GM12878 (cell line): Measurements from ENCODE around the gene YIF1A. TPM values are rescaled to one million over a fixed set of nuclear protein-coding genes. Genes with fewer than 3 reads are reported as not detected.

ENCODE experiments used
- ATAC-seq: fragments of 200-7000 bp; cut with Tn5 transposase; 3 replicates; pipeline ENCODE4 v1.9.1; 2020; ENCODE audit warnings: mild to moderate bottlenecking, moderate library complexity
- BruUV-seq: library from RNA; stranded (reverse); fragments of 400-500 nt; replicated peaks from 2 replicates; lab custom pipeline; 2021; lab: Mats Ljungman, UMichigan
- CTCF ChIA-PET: fragments of 300-600 bp; sonication (Branson Sonifier 250); formaldehyde crosslinking; extraction: SDS; loops from one replicate; lab custom pipeline; 2021; ENCODE audit warnings: inconsistent platforms; lab: Yijun Ruan, JAX
- POLR2A ChIA-PET: fragments of 350-600 bp; formaldehyde crosslinking; extraction: SDS; loops from one replicate; lab custom pipeline; 2021; ENCODE audit warnings: inconsistent platforms; lab: Charles Lee
- RAD21 ChIA-PET: fragments of 300-600 bp; sonication (Branson Sonifier 250); formaldehyde crosslinking; loops from one replicate; lab custom pipeline; 2023; ENCODE audit warnings: antibody characterized with exemption; ENCODE audit not compliant: unreplicated experiment; lab: Charles Lee
- SMC1A ChIA-PET: fragments of 300-600 bp; sonication (Branson Sonifier 250); formaldehyde crosslinking; loops from one replicate; lab custom pipeline; 2023; ENCODE audit not compliant: unreplicated experiment, uncharacterized antibody; lab: Charles Lee
- DNase-seq: peaks from one replicate; pipeline ENCODE4 v3.0.0-alpha.2; 2011; ENCODE audit warnings: low read depth, low spot score
- FAIRE-seq: peaks from 3 replicates; lab custom pipeline; 2011; peaks lifted over from hg19 to GRCh38; lab: Jason Lieb, UNC
- H2AFZ ChIP-seq: 2 replicates; pipeline ENCODE4 v1.6.0; 2011; ENCODE audit warnings: low read depth, low read length, control low read depth; ENCODE audit not compliant: control insufficient read depth
- H3K27ac ChIP-seq: 2 replicates; pipeline ENCODE4 v1.5.1; 2011; ENCODE audit warnings: control low read depth; ENCODE audit not compliant: control insufficient read depth, insufficient read depth
- H3K27me3 ChIP-seq, 2 experiments: replicated peaks in 1 of 2; 2 replicates each; pipeline versions ENCODE4 v1.6.0 to v1.6.1; 2011; ENCODE audit warnings: low read length in 1 of 2; ENCODE audit not compliant: control insufficient read depth in 2 of 2, insufficient read depth in 2 of 2
- H3K36me3 ChIP-seq, 2 experiments: 2 replicates each; pipeline ENCODE4 v1.5.1; 2011; ENCODE audit warnings: low read length in 1 of 2; ENCODE audit not compliant: control insufficient read depth in 2 of 2, insufficient read depth in 2 of 2
- H3K4me1 ChIP-seq: 2 replicates; pipeline ENCODE4 v1.6.1; 2011; ENCODE audit warnings: mild to moderate bottlenecking, low read length, moderate library complexity, mixed read lengths; ENCODE audit not compliant: control insufficient read depth, insufficient read depth
- H3K4me2 ChIP-seq: 2 replicates; pipeline ENCODE4 v1.6.0; 2011; ENCODE audit warnings: control low read depth; ENCODE audit not compliant: control insufficient read depth, insufficient read depth
- H3K4me3 ChIP-seq: fragments of 200-600 bp; sonication (generic); 2 replicates; pipeline ENCODE4 v1.5.1; 2016
- H3K79me2 ChIP-seq: 2 replicates; pipeline ENCODE4 v1.6.0; 2011; ENCODE audit warnings: low read length; ENCODE audit not compliant: control insufficient read depth, insufficient read depth
- H3K9ac ChIP-seq: 2 replicates; pipeline ENCODE4 v1.8.0; 2011; ENCODE audit warnings: low read length, control low read depth, mixed read lengths; ENCODE audit not compliant: control insufficient read depth, insufficient read depth
- H3K9me3 ChIP-seq: replicated peaks from 3 replicates; pipeline ENCODE4 v1.5.1; 2011; ENCODE audit warnings: mild to moderate bottlenecking, low read length; ENCODE audit not compliant: control insufficient read depth, insufficient read depth
- H4K20me1 ChIP-seq: 2 replicates; pipeline ENCODE4 v1.6.0; 2011; ENCODE audit not compliant: control insufficient read depth, insufficient read depth
- CHD2 ChIP-seq: IDR thresholded peaks from 2 replicates; pipeline ENCODE4 v1.6.1; 2011; ENCODE audit warnings: low read depth, low read length, improper control_type of control experiment, borderline replicate concordance
- MTA3 ChIP-seq: IDR thresholded peaks from 2 replicates; pipeline ENCODE4 v1.6.1; 2012; ENCODE audit warnings: low read length, inconsistent platforms, borderline replicate concordance
- NFXL1 ChIP-seq: fragments of 450-650 bp; IDR thresholded peaks from 2 replicates; pipeline ENCODE4 v1.6.1; 2017; ENCODE audit warnings: antibody characterized with exemption, mild to moderate bottlenecking, borderline replicate concordance
- NR2C2 ChIP-seq: IDR thresholded peaks from 2 replicates; pipeline ENCODE4 v1.6.1; 2011; ENCODE audit warnings: borderline replicate concordance, low read depth; ENCODE audit not compliant: control insufficient read depth, insufficient read length
- WGBS: methylation state at CpG from one replicate; pipeline ENCODE4 v1.1.6; 2016; ENCODE audit warnings: low lambda C conversion rate; ENCODE audit not compliant: insufficient replicate concordance, insufficient coverage; ENCODE audit errors: missing lambda C conversion rate; 5-methylcytosine and 5-hydroxymethylcytosine counted together
- in situ Hi-C: fragments of 300-500 bp; cut with MboI; formaldehyde crosslinking; loops from 9 replicates; pipeline ENCODE4 v1.14.3; 2018; ENCODE audit warnings: mixed read lengths
- intact Hi-C: fragments of 100-400 bp; cut with micrococcal nuclease; formaldehyde crosslinking; loops from one replicate; pipeline ENCODE4 v1.14.2; 2022; ENCODE audit not compliant: unreplicated experiment
- polyA plus RNA-seq, 11 experiments: library from polyadenylated mRNA; depleted of rRNA in 4 of 11; unstranded in 6 of 11; stranded (reverse) in 5 of 11; fragments of >200 nt; fragmentation: Nextera tagmentation in 4 of 11; fragmentation: Illumina TruSeq in 1 of 11; extraction: Ambion mirVana in 4 of 11; extraction: Trizol in 1 of 11; gene quantifications; 1 replicate in 1 of 11; 2 replicates in 10 of 11; pipeline versions ENCODE4 v1.2.1 to v1.2.3, GENCODE V29; 2011 to 2016; ENCODE audit warnings: inconsistent platforms in 2 of 11, missing spikeins in 2 of 11, low read depth in 1 of 11
- total RNA-seq, 4 experiments: library from RNA; depleted of rRNA in 3 of 4; stranded (reverse); fragments of >200 nt in 3 of 4; fragmentation: Illumina TruSeq in 1 of 4; extraction: Trizol in 1 of 4; gene quantifications; 2 replicates each; pipeline versions ENCODE4 v1.2.1 to v1.2.3, GENCODE V29; 2013 to 2021
- TF ChIP-seq, protein P1 (sequence below), 3 experiments: IDR thresholded peaks in 2 of 3; conservative IDR thresholded peaks in 1 of 3; 2 replicates each; pipeline ENCODE4 v1.5.1; 2011; ENCODE audit warnings: low read depth in 3 of 3, low read length in 3 of 3, mild to moderate bottlenecking in 3 of 3, control low read depth in 2 of 3, moderate library complexity in 2 of 3, inconsistent platforms in 1 of 3, mixed read lengths in 1 of 3; ENCODE audit not compliant: control insufficient read depth in 2 of 3, insufficient read depth in 1 of 3; ENCODE audit errors: extremely low read depth in 1 of 3
- TF ChIP-seq, protein P2 (sequence below): IDR thresholded peaks from 2 replicates; pipeline ENCODE4 v1.6.1; 2011; ENCODE audit warnings: borderline replicate concordance, low read depth, mild to moderate bottlenecking, moderate library complexity, low read length; ENCODE audit not compliant: insufficient read depth, poor library complexity, severe bottlenecking

The YIF1A gene
- total and polyA plus RNA-seq, 10 of the 15 experiments (the other 5 are each of a cell fraction or from before 2014, with no cell fraction given): 6.6 to 128 (median 71.7) TPM

DNA sequence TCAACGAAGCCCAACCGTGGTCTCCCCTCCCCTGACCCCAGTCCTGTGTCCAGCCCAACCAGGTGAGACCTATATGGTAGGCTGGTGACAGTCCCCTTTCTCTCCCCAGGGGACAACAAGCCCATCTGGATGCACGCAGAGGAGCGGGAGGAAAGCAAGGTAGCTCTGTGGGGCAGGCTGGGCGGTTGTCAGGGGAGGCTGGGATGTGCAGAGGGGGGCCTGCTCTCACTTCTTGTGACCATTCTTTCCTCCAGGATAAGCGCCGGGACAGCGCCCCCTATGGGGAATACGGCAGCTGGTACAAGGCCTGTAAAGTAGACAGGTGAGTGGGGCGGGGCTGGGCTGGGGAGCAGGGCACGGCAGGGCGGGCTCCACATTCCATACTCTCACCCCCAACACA is 24.0 kb downstream of the YIF1A start:
- H3K4me1 ChIP-seq: peaks cover 10% of the 10 kb centered on the region
- ChIA-PET POLR2A (no interaction called here), SMC1A (interaction anchor here (0.5 kb wide), 1 partner anchor 169 kb away, joined by 3 read pairs; no protein-coding TSS in a partner anchor), RAD21 (no interaction called here), CTCF (interaction anchor here (0.6 to 0.7 kb wide), 3 partner anchors 19 to 482 kb away, joined by 3 read pairs; partner anchors contain the start of gene YIF1A)
- in situ Hi-C loops: no loop called here
- H3K36me3 ChIP-seq: peaks cover 11 to 33% of the 10 kb centered on the region in 2 experiments
- 79% methylated on average over 12 of the region's 12 CpGs for WGBS
- no peak overlapping the region for H3K27ac ChIP-seq
- no peaks in the 10 kb centered on the region for H3K9me3 ChIP-seq
- intact Hi-C loops: no loop called here
- no peak overlapping the region for H2AFZ ChIP-seq
- ATAC-seq (no peak), FAIRE-seq (no peak), DNase-seq (no peak)
- no peak overlapping the region for H3K4me2 ChIP-seq
- H4K20me1 ChIP-seq: no peaks in the 10 kb centered on the region
- peaks cover 14% of the 10 kb centered on the region for H3K79me2 ChIP-seq
- no peak overlapping the region for H3K9ac ChIP-seq
- BruUV-seq: no TSS peak
- no peak for TF ChIP-seq MTA3
- no peak for TF ChIP-seq NR2C2
- TF ChIP-seq, protein P1, sequence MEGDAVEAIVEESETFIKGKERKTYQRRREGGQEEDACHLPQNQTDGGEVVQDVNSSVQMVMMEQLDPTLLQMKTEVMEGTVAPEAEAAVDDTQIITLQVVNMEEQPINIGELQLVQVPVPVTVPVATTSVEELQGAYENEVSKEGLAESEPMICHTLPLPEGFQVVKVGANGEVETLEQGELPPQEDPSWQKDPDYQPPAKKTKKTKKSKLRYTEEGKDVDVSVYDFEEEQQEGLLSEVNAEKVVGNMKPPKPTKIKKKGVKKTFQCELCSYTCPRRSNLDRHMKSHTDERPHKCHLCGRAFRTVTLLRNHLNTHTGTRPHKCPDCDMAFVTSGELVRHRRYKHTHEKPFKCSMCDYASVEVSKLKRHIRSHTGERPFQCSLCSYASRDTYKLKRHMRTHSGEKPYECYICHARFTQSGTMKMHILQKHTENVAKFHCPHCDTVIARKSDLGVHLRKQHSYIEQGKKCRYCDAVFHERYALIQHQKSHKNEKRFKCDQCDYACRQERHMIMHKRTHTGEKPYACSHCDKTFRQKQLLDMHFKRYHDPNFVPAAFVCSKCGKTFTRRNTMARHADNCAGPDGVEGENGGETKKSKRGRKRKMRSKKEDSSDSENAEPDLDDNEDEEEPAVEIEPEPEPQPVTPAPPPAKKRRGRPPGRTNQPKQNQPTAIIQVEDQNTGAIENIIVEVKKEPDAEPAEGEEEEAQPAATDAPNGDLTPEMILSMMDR (IDR thresholded peaks at IDR 0.05 in 2 of 3, conservative IDR thresholded peaks at IDR 0.05 in 1 of 3; ENCODE audit: control insufficient read depth in 2 of 3, extremely low read depth in 1 of 3, insufficient read depth in 1 of 3, low read depth in 3 of 3, low read length in 3 of 3): peak; percentile 8 to 47 (median 38); a peak in 3 of 6 replicates
- no peak for TF ChIP-seq CHD2
- TF ChIP-seq NFXL1: no peak
- TF ChIP-seq, protein P2, sequence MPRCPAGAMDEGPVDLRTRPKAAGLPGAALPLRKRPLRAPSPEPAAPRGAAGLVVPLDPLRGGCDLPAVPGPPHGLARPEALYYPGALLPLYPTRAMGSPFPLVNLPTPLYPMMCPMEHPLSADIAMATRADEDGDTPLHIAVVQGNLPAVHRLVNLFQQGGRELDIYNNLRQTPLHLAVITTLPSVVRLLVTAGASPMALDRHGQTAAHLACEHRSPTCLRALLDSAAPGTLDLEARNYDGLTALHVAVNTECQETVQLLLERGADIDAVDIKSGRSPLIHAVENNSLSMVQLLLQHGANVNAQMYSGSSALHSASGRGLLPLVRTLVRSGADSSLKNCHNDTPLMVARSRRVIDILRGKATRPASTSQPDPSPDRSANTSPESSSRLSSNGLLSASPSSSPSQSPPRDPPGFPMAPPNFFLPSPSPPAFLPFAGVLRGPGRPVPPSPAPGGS: no peak
- no peak overlapping the region for H3K4me3 ChIP-seq
- no peaks in the 10 kb centered on the region for H3K27me3 ChIP-seq
